Neural crest cell (in vitro differentiated cells): ENCODE results near the gene KNDC1. TPM values are rescaled to one million over a fixed set of nuclear protein-coding genes. Genes with fewer than 3 reads are reported as not detected.

Experiments used
- DNase-seq: peaks from one replicate; pipeline ENCODE4 v3.0.0; 2021; ENCODE audit warnings: low read depth, mixed read lengths, low spot score
- H3K27ac Mint-ChIP-seq: one replicate; pipeline ENCODE4 v1.8.0; 2021; ENCODE audit warnings: mild to moderate bottlenecking, mixed read lengths; ENCODE audit not compliant: unreplicated experiment
- H3K27me3 Mint-ChIP-seq: 2 replicates; pipeline ENCODE4 v1.8.0; 2021; ENCODE audit warnings: low read depth, mild to moderate bottlenecking, mixed read lengths
- H3K36me3 Mint-ChIP-seq: 2 replicates; pipeline ENCODE4 v1.8.0; 2021; ENCODE audit warnings: low read depth, mild to moderate bottlenecking, mixed read lengths
- H3K4me1 Mint-ChIP-seq: 2 replicates; pipeline ENCODE4 v1.8.0; 2021; ENCODE audit warnings: mixed read lengths
- H3K4me3 Mint-ChIP-seq: one replicate; pipeline ENCODE4 v1.8.0; 2021; ENCODE audit warnings: mild to moderate bottlenecking, mixed read lengths
- H3K9me3 Mint-ChIP-seq: 2 replicates; pipeline ENCODE4 v1.8.0; 2021; ENCODE audit warnings: mixed read lengths
- CTCF ChIP-seq: fragments of 200-600 bp; sonication (generic); conservative IDR thresholded peaks from 2 replicates; pipeline ENCODE4 v1.5.0; 2021; ENCODE audit warnings: antibody characterized with exemption, mild to moderate bottlenecking
- total RNA-seq: library from RNA; stranded (reverse); gene quantifications from 2 replicates; pipeline ENCODE4 v1.2.1, GENCODE V29; 2021

The KNDC1 gene
- total RNA-seq, 1 donor from 2014 or later: 5.5 TPM

GRCh38 chr10:133177380-133178157 is 17.6 kb downstream of the KNDC1 start:
- Mint-ChIP-seq H3K36me3 (peaks cover 13% of the 10 kb centered on the region), H3K27ac (no peak overlapping the region), H3K4me3 (no peak overlapping the region), H3K9me3 (peaks cover 16% of the 10 kb centered on the region), H3K27me3 (no peaks in the 10 kb centered on the region), H3K4me1 (no peaks in the 10 kb centered on the region)
- DNase-seq: no peak
- TF ChIP-seq CTCF: no peak

- Mint-ChIP-seq H3K27me3 (no peaks in the 10 kb centered on the region), H3K9me3 (peaks cover 16% of the 10 kb centered on the region), H3K4me1 (no peaks in the 10 kb centered on the region), H3K36me3 (peaks cover 13% of the 10 kb centered on the region), H3K27ac (no peak overlapping the region), H3K4me3 (no peak overlapping the region)
- DNase-seq: no peak
- TF ChIP-seq CTCF: no peak
Measured at GRCh38 chr10:133178357-133179127, 18.5 kb downstream of the KNDC1 start.

- H3K4me3 Mint-ChIP-seq: no peak overlapping the region
- TF ChIP-seq CTCF: no peak
- H3K9me3 Mint-ChIP-seq: peaks cover 16% of the 10 kb centered on the region
- DNase-seq: no peak
- H3K27ac Mint-ChIP-seq: no peak overlapping the region
- no peaks in the 10 kb centered on the region for H3K4me1 Mint-ChIP-seq
- H3K27me3 Mint-ChIP-seq: no peaks in the 10 kb centered on the region
- H3K36me3 Mint-ChIP-seq: peaks cover 14% of the 10 kb centered on the region
Measured at GRCh38 chr10:133179128-133179520, 19.1 kb downstream of the KNDC1 start.

- Mint-ChIP-seq H3K36me3 (peaks cover 14% of the 10 kb centered on the region), H3K27ac (no peak overlapping the region), H3K9me3 (peaks cover 13% of the 10 kb centered on the region), H3K27me3 (no peaks in the 10 kb centered on the region), H3K4me3 (no peak overlapping the region), H3K4me1 (no peaks in the 10 kb centered on the region)
- DNase-seq: no peak
- no peak for TF ChIP-seq CTCF
Measured at GRCh38 chr10:133179651-133180050, 19.6 kb downstream of the KNDC1 start.

- TF ChIP-seq CTCF: no peak
- no peak overlapping the region for H3K4me3 Mint-ChIP-seq
Measured at GRCh38 chr10:133180192-133180964, 20.4 kb downstream of the KNDC1 start.

More at GRCh38 chr10:133180192-133180964, 20.4 kb downstream of the KNDC1 start:
- H3K27ac Mint-ChIP-seq: no peak overlapping the region
- H3K36me3 Mint-ChIP-seq: peaks cover 13% of the 10 kb centered on the region
- peaks cover 12% of the 10 kb centered on the region for H3K9me3 Mint-ChIP-seq
- H3K4me1 Mint-ChIP-seq: no peaks in the 10 kb centered on the region
- H3K27me3 Mint-ChIP-seq: no peaks in the 10 kb centered on the region
- DNase-seq: no peak
